ENCODE measurements around the gene ANK3.

The ANK3 gene

DNA sequence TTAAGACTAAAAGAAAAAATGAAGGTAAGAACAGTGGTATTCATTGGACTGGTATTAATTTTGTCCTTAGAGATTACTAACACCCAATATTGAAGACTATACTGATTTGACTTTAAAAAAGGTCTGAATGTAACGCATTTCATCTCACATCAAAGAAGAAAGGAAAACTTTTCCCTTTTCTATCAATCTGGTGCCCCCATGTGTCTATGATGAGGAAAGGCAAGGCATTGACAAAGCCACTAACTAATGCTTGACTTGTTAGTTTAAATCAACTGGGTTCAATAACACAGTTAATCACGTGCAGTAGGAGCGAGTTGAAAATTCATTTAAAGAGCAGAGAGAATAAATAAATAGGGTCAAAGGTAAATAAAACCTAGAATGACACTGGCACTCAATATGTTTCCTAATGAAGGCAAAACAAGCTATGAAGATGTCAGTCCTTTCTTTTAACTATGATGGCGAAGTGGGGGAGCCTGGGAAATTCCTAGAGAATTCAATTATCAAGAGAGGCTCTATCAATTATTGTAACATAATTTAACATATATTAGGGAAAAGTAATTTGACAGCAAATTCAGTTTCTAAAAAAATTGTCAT, 180.9 kb downstream of the ANK3 start:
- Histone ChIP-seq H2BK12ac (ENCODE audit: low read length in 2 of 2) (no peak overlapping the region), H3K27ac (ENCODE audit: low read length, poor library complexity, severe bottlenecking) (no peak overlapping the region), H3K4me3 (ENCODE audit: insufficient read depth in 1 of 2, low read depth in 1 of 2, low read length in 2 of 2) (no peak overlapping the region), H2AFZ (ENCODE audit: low read depth, low read length) (no peak overlapping the region), H3K4ac (ENCODE audit: low read depth in 1 of 2, low read length in 2 of 2) (no peak overlapping the region), H3K9me3 (ENCODE audit: control insufficient read depth, low read length) (no peaks in the 10 kb centered on the region), H3K4me1 (ENCODE audit: control insufficient read depth, insufficient read depth, low read depth, low read length) (no peaks in the 10 kb centered on the region), H4K8ac (ENCODE audit: low read length) (no peak overlapping the region), H3K36me3 (ENCODE audit: control insufficient read depth in 1 of 2, insufficient read depth in 2 of 2, low read depth in 1 of 2, low read length in 2 of 2) (peaks cover 0 to 10% of the 10 kb centered on the region in 2 experiments), H3K27me3 (ENCODE audit: control insufficient read depth in 1 of 2, insufficient read depth in 1 of 2, low read length in 2 of 2) (no peaks in the 10 kb centered on the region), H3K18ac (ENCODE audit: low read depth in 1 of 2, low read length in 2 of 2) (no peak overlapping the region), H2AK5ac (ENCODE audit: low read length, severe bottlenecking) (no peak overlapping the region), H3K23ac (ENCODE audit: low read length in 2 of 2) (no peak overlapping the region), H2BK15ac (ENCODE audit: low read depth, poor library complexity, severe bottlenecking) (no peak overlapping the region), H2BK120ac (ENCODE audit: low read depth, low read length) (no peak overlapping the region), H2BK5ac (ENCODE audit: low read depth, low read length, poor library complexity, severe bottlenecking) (no peak overlapping the region), H3K4me2 (ENCODE audit: low read length, poor library complexity, severe bottlenecking) (no peak overlapping the region), H3K14ac (ENCODE audit: low read length in 2 of 2) (no peak overlapping the region), H3K9ac (ENCODE audit: low read length) (no peak overlapping the region), H3K79me1 (replicated peaks; ENCODE audit: low read length, poor library complexity, severe bottlenecking) (no peaks in the 10 kb centered on the region), H4K91ac (ENCODE audit: low read length) (no peak overlapping the region)
- peak; percentile 56 for DNase-seq
- 18% methylated on average over 3 of the region's 4 CpGs for WGBS

- Histone ChIP-seq H3K14ac (ENCODE audit: low read length in 2 of 2) (no peak overlapping the region), H3K9ac (ENCODE audit: low read length) (no peak overlapping the region), H4K8ac (ENCODE audit: low read length) (no peak overlapping the region), H3K23ac (ENCODE audit: low read length in 2 of 2) (no peak overlapping the region), H2BK12ac (ENCODE audit: low read length in 2 of 2) (peak overlapping the region in 1 of 2 experiments; percentile 49), H2AFZ (ENCODE audit: low read depth, low read length) (no peak overlapping the region), H3K4me1 (ENCODE audit: control insufficient read depth, insufficient read depth, low read depth, low read length) (no peaks in the 10 kb centered on the region), H4K91ac (ENCODE audit: low read length) (no peak overlapping the region), H3K79me1 (replicated peaks; ENCODE audit: low read length, poor library complexity, severe bottlenecking) (no peaks in the 10 kb centered on the region), H3K27ac (ENCODE audit: low read length, poor library complexity, severe bottlenecking) (no peak overlapping the region), H3K4me2 (ENCODE audit: low read length, poor library complexity, severe bottlenecking) (no peak overlapping the region), H3K18ac (ENCODE audit: low read depth in 1 of 2, low read length in 2 of 2) (no peak overlapping the region), H3K9me3 (ENCODE audit: control insufficient read depth, low read length) (no peaks in the 10 kb centered on the region), H2BK15ac (ENCODE audit: low read depth, poor library complexity, severe bottlenecking) (no peak overlapping the region), H3K36me3 (ENCODE audit: control insufficient read depth in 1 of 2, insufficient read depth in 2 of 2, low read depth in 1 of 2, low read length in 2 of 2) (peaks cover 0 to 10% of the 10 kb centered on the region in 2 experiments), H3K27me3 (ENCODE audit: control insufficient read depth in 1 of 2, insufficient read depth in 1 of 2, low read length in 2 of 2) (no peaks in the 10 kb centered on the region), H2AK5ac (ENCODE audit: low read length, severe bottlenecking) (no peak overlapping the region), H2BK120ac (ENCODE audit: low read depth, low read length) (no peak overlapping the region), H3K4ac (ENCODE audit: low read depth in 1 of 2, low read length in 2 of 2) (no peak overlapping the region), H2BK5ac (ENCODE audit: low read depth, low read length, poor library complexity, severe bottlenecking) (no peak overlapping the region), H3K4me3 (ENCODE audit: insufficient read depth in 1 of 2, low read depth in 1 of 2, low read length in 2 of 2) (no peak overlapping the region)
- 87% methylated on average over 5 of the region's 5 CpGs for WGBS
- DNase-seq, result no peak
Measured at GRCh38 chr10:60207894-60208293, 181.8 kb downstream of the ANK3 start.

- H2BK120ac ChIP-seq (ENCODE audit: low read depth, low read length), result no peak overlapping the region
- no peak overlapping the region for H3K4me3 ChIP-seq (ENCODE audit: insufficient read depth in 1 of 2, low read depth in 1 of 2, low read length in 2 of 2)
- DNase-seq, result peak; percentile 29
- no peak overlapping the region for H3K9ac ChIP-seq (ENCODE audit: low read length)
- H3K14ac ChIP-seq (ENCODE audit: low read length in 2 of 2), result no peak overlapping the region
- 91% methylated on average over 2 of the region's 4 CpGs for WGBS
- no peaks in the 10 kb centered on the region for H3K4me1 ChIP-seq (ENCODE audit: control insufficient read depth, insufficient read depth, low read depth, low read length)
- H2BK12ac ChIP-seq (ENCODE audit: low read length in 2 of 2), result no peak overlapping the region
- H2BK5ac ChIP-seq (ENCODE audit: low read depth, low read length, poor library complexity, severe bottlenecking), result no peak overlapping the region
- no peak overlapping the region for H2BK15ac ChIP-seq (ENCODE audit: low read depth, poor library complexity, severe bottlenecking)
- no peaks in the 10 kb centered on the region for H3K9me3 ChIP-seq (ENCODE audit: control insufficient read depth, low read length)
- H3K27ac ChIP-seq (ENCODE audit: low read length, poor library complexity, severe bottlenecking), result no peak overlapping the region
- H4K91ac ChIP-seq (ENCODE audit: low read length), result no peak overlapping the region
- H3K27me3 ChIP-seq (ENCODE audit: control insufficient read depth in 1 of 2, insufficient read depth in 1 of 2, low read length in 2 of 2), result no peaks in the 10 kb centered on the region
- H4K8ac ChIP-seq (ENCODE audit: low read length), result no peak overlapping the region
- H3K4ac ChIP-seq (ENCODE audit: low read depth in 1 of 2, low read length in 2 of 2), result no peak overlapping the region
- H3K79me1 ChIP-seq (replicated peaks; ENCODE audit: low read length, poor library complexity, severe bottlenecking), result no peaks in the 10 kb centered on the region
- no peak overlapping the region for H2AK5ac ChIP-seq (ENCODE audit: low read length, severe bottlenecking)
- H3K18ac ChIP-seq (ENCODE audit: low read depth in 1 of 2, low read length in 2 of 2), result no peak overlapping the region
- no peak overlapping the region for H2AFZ ChIP-seq (ENCODE audit: low read depth, low read length)
- peaks cover 0 to 10% of the 10 kb centered on the region in 2 experiments for H3K36me3 ChIP-seq (ENCODE audit: control insufficient read depth in 1 of 2, insufficient read depth in 2 of 2, low read depth in 1 of 2, low read length in 2 of 2)
- H3K4me2 ChIP-seq (ENCODE audit: low read length, poor library complexity, severe bottlenecking), result no peak overlapping the region
- H3K23ac ChIP-seq (ENCODE audit: low read length in 2 of 2), result no peak overlapping the region
Measured at GRCh38 chr10:60206735-60207134, 182.9 kb downstream of the ANK3 start.

- Histone ChIP-seq H3K14ac (ENCODE audit: low read length in 2 of 2) (no peak overlapping the region), H3K9me3 (ENCODE audit: control insufficient read depth, low read length) (no peaks in the 10 kb centered on the region), H2BK12ac (ENCODE audit: low read length in 2 of 2) (no peak overlapping the region), H4K91ac (ENCODE audit: low read length) (no peak overlapping the region), H2BK5ac (ENCODE audit: low read depth, low read length, poor library complexity, severe bottlenecking) (no peak overlapping the region), H3K4me1 (ENCODE audit: control insufficient read depth, insufficient read depth, low read depth, low read length) (no peaks in the 10 kb centered on the region), H3K23ac (ENCODE audit: low read length in 2 of 2) (no peak overlapping the region), H3K36me3 (ENCODE audit: control insufficient read depth in 1 of 2, insufficient read depth in 2 of 2, low read depth in 1 of 2, low read length in 2 of 2) (peaks cover 0 to 7% of the 10 kb centered on the region in 2 experiments), H2BK15ac (ENCODE audit: low read depth, poor library complexity, severe bottlenecking) (no peak overlapping the region), H3K79me1 (replicated peaks; ENCODE audit: low read length, poor library complexity, severe bottlenecking) (no peaks in the 10 kb centered on the region), H4K8ac (ENCODE audit: low read length) (no peak overlapping the region), H2BK120ac (ENCODE audit: low read depth, low read length) (no peak overlapping the region), H3K4ac (ENCODE audit: low read depth in 1 of 2, low read length in 2 of 2) (no peak overlapping the region), H3K18ac (ENCODE audit: low read depth in 1 of 2, low read length in 2 of 2) (no peak overlapping the region), H3K27me3 (ENCODE audit: control insufficient read depth in 1 of 2, insufficient read depth in 1 of 2, low read length in 2 of 2) (no peaks in the 10 kb centered on the region), H3K4me2 (ENCODE audit: low read length, poor library complexity, severe bottlenecking) (no peak overlapping the region), H2AK5ac (ENCODE audit: low read length, severe bottlenecking) (no peak overlapping the region), H3K27ac (ENCODE audit: low read length, poor library complexity, severe bottlenecking) (no peak overlapping the region), H3K4me3 (ENCODE audit: insufficient read depth in 1 of 2, low read depth in 1 of 2, low read length in 2 of 2) (no peak overlapping the region), H3K9ac (ENCODE audit: low read length) (no peak overlapping the region), H2AFZ (ENCODE audit: low read depth, low read length) (no peak overlapping the region)
- no peak for DNase-seq
- 92% methylated on average over 3 of the region's 3 CpGs for WGBS
Measured at GRCh38 chr10:60205741-60206140, 183.9 kb downstream of the ANK3 start.

Data from mesenchymal stem cell (in vitro differentiated cells and primary cell).